ENCODE data around the gene MDM1.

GRCh38 chr12:68352067-68352466, 19.9 kb upstream of the MDM1 start:
- TF ChIP-seq CTCF (IDR thresholded peaks at IDR 0.05) = no peak
- TF ChIP-seq POLR2A (IDR thresholded peaks at IDR 0.05) = no peak
- TF ChIP-seq POLR2AphosphoS5 (IDR thresholded peaks at IDR 0.05) = no peak
